Neural crest cell (in vitro differentiated cells): Measurements from ENCODE around the gene HLF. TPM values are rescaled to one million over a fixed set of nuclear protein-coding genes. Genes with fewer than 3 reads are reported as not detected.

ENCODE experiments used
- DNase-seq: peaks from one replicate; pipeline ENCODE4 v3.0.0; 2021; ENCODE audit warnings: low read depth, mixed read lengths, low spot score
- H3K27ac Mint-ChIP-seq: one replicate; pipeline ENCODE4 v1.8.0; 2021; ENCODE audit warnings: mild to moderate bottlenecking, mixed read lengths; ENCODE audit not compliant: unreplicated experiment
- H3K27me3 Mint-ChIP-seq: 2 replicates; pipeline ENCODE4 v1.8.0; 2021; ENCODE audit warnings: low read depth, mild to moderate bottlenecking, mixed read lengths
- H3K36me3 Mint-ChIP-seq: 2 replicates; pipeline ENCODE4 v1.8.0; 2021; ENCODE audit warnings: low read depth, mild to moderate bottlenecking, mixed read lengths
- H3K4me1 Mint-ChIP-seq: 2 replicates; pipeline ENCODE4 v1.8.0; 2021; ENCODE audit warnings: mixed read lengths
- H3K4me3 Mint-ChIP-seq: one replicate; pipeline ENCODE4 v1.8.0; 2021; ENCODE audit warnings: mild to moderate bottlenecking, mixed read lengths
- H3K9me3 Mint-ChIP-seq: 2 replicates; pipeline ENCODE4 v1.8.0; 2021; ENCODE audit warnings: mixed read lengths
- CTCF ChIP-seq: fragments of 200-600 bp; sonication (generic); conservative IDR thresholded peaks from 2 replicates; pipeline ENCODE4 v1.5.0; 2021; ENCODE audit warnings: antibody characterized with exemption, mild to moderate bottlenecking
- total RNA-seq: library from RNA; stranded (reverse); gene quantifications from 2 replicates; pipeline ENCODE4 v1.2.1, GENCODE V29; 2021

HLF gene
- total RNA-seq, 1 donor from 2014 or later: not detected

- Mint-ChIP-seq H3K4me1 (peaks cover 7% of the 10 kb centered on the region), H3K27me3 (peaks cover 49% of the 10 kb centered on the region), H3K4me3 (peak overlapping the region; percentile 93), H3K27ac (no peak overlapping the region), H3K36me3 (no peaks in the 10 kb centered on the region), H3K9me3 (no peaks in the 10 kb centered on the region)
- TF ChIP-seq CTCF: no peak
- DNase-seq: no peak
These were observed 25.8 kb upstream of the HLF start for GRCh38 chr17:55238931-55239297.

DNA sequence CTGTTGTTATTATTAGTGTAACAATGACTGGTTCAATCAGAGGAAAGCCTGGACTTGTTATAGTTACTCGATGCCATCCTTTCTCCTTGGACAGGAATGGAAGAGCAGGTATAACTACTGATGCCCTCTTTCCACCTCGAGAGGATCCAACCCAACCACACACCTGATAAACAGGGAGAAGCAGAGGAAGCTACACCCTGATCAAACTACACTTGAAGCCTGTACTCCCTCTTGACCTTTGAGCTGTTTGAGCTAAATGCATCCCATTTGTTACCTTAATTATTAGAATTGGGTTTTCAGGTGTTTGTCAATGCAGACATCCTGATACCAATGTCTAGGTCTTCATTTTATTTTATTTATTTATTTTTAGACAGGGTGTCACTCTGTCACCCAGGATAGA is 23.7 kb upstream of the HLF start:
- TF ChIP-seq CTCF: no peak
- Mint-ChIP-seq H3K4me1 (peaks cover 7% of the 10 kb centered on the region), H3K36me3 (no peaks in the 10 kb centered on the region), H3K4me3 (peak overlapping the region; percentile 27), H3K27ac (no peak overlapping the region), H3K9me3 (no peaks in the 10 kb centered on the region), H3K27me3 (peaks cover 59% of the 10 kb centered on the region)
- no peak for DNase-seq

DNA sequence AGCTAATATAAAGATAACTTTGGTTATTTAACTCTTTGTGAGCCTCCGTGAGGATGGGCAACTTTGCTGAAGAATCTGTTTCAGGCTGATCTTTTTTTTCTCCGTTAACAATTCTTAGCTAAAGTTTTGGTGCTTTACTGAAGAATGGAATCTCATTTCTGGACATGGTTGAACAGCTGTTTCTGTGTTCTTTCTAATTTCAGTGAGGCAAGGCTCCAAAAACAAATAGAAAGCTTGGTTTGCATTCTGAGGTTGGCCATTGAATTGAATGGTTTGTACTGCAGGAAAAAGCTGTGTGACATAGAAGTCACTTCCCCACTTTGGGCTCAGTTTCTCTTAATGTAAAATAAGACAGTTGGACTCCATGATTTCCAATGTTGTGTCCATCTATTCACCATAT is 22.3 kb upstream of the HLF start:
- DNase-seq: no peak
- Mint-ChIP-seq H3K27me3 (peaks cover 54% of the 10 kb centered on the region), H3K4me3 (no peak overlapping the region), H3K36me3 (no peaks in the 10 kb centered on the region), H3K4me1 (peaks cover 7% of the 10 kb centered on the region), H3K27ac (no peak overlapping the region), H3K9me3 (no peaks in the 10 kb centered on the region)
- TF ChIP-seq CTCF: no peak

DNA sequence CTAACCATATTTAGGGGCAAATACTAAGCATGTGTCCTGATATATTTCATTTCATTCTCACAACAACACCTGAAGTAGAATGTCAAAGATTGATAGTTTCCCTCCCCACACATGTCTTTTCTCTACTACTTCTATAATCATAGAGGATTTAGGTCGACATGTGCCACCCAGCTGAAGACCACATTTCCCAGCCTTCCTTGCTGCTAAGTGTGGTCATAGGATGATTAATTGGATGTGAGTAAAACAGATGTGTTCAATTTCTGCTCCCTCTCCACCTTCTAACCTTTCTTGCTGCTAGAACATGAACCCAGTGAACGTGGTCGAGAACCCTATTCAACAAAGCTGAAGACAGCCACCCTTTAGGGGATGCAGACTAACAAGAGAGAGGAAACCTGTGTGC is 18.8 kb upstream of the HLF start:
- DNase-seq: no peak
- Mint-ChIP-seq H3K9me3 (no peaks in the 10 kb centered on the region), H3K27ac (no peak overlapping the region), H3K27me3 (peaks cover 36% of the 10 kb centered on the region), H3K4me3 (no peak overlapping the region), H3K36me3 (no peaks in the 10 kb centered on the region), H3K4me1 (no peaks in the 10 kb centered on the region)
- TF ChIP-seq CTCF: no peak

DNA sequence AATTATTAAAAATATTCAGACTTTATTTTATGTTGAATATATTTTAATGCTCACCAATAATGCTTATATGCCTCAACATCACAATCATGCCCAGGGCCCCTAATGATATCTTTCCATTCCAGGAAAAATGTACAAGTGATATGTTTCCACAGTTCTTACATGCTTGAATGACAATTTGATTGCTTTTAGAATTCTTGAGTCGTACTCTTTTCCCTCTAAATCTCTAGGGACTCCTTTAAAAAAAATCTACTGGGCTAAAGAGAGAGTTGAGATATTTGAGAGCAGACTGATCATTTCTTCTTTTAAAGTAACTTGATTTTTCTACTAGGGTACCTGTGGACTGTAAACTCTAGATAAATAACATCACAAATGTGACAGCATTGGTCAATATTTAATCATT is 18.2 kb upstream of the HLF start:
- Mint-ChIP-seq H3K36me3 (no peaks in the 10 kb centered on the region), H3K4me3 (no peak overlapping the region), H3K9me3 (no peaks in the 10 kb centered on the region), H3K27me3 (peaks cover 35% of the 10 kb centered on the region), H3K27ac (no peak overlapping the region), H3K4me1 (no peaks in the 10 kb centered on the region)
- DNase-seq: no peak
- no peak for TF ChIP-seq CTCF

- Mint-ChIP-seq H3K9me3 (no peaks in the 10 kb centered on the region), H3K4me3 (no peak overlapping the region), H3K27ac (no peak overlapping the region), H3K4me1 (no peaks in the 10 kb centered on the region), H3K27me3 (peaks cover 28% of the 10 kb centered on the region), H3K36me3 (no peaks in the 10 kb centered on the region)
- no peak for DNase-seq
- TF ChIP-seq CTCF: no peak
These were observed 16.7 kb upstream of the HLF start for GRCh38 chr17:55248077-55248476.
